Nephron (organoid): ENCODE data around the gene C2CD2.

Experiments used
- H3K27ac Mint-ChIP-seq, 3 experiments: 2 replicates each; pipeline ENCODE4 v1.8.0; 2020; ENCODE audit warnings: mixed read lengths in 3 of 3, mild to moderate bottlenecking in 2 of 3, moderate library complexity in 1 of 3
- H3K27me3 Mint-ChIP-seq: 2 replicates; pipeline ENCODE4 v1.8.0; 2021; ENCODE audit warnings: low read depth, mild to moderate bottlenecking, moderate library complexity, mixed read lengths
- H3K36me3 Mint-ChIP-seq: 2 replicates; pipeline ENCODE4 v1.8.0; 2020; ENCODE audit warnings: low read depth, mixed read lengths
- H3K4me1 Mint-ChIP-seq: 2 replicates; pipeline ENCODE4 v1.8.0; 2020; ENCODE audit warnings: mixed read lengths
- H3K4me3 Mint-ChIP-seq, 3 experiments: 2 replicates each; pipeline ENCODE4 v1.8.0; 2020; ENCODE audit warnings: mild to moderate bottlenecking in 3 of 3, mixed read lengths in 3 of 3, moderate library complexity in 2 of 3
- H3K9me3 Mint-ChIP-seq: 2 replicates; pipeline ENCODE4 v1.8.0; 2020; ENCODE audit warnings: mixed read lengths
- TF ChIP-seq, protein P1 (sequence below), 3 experiments: fragments of 200-600 bp; sonication (generic); IDR thresholded peaks; one replicate each; pipeline ENCODE4 v1.5.0; 2021; ENCODE audit warnings: antibody characterized with exemption in 3 of 3; ENCODE audit not compliant: unreplicated experiment in 3 of 3

The C2CD2 gene

DNA sequence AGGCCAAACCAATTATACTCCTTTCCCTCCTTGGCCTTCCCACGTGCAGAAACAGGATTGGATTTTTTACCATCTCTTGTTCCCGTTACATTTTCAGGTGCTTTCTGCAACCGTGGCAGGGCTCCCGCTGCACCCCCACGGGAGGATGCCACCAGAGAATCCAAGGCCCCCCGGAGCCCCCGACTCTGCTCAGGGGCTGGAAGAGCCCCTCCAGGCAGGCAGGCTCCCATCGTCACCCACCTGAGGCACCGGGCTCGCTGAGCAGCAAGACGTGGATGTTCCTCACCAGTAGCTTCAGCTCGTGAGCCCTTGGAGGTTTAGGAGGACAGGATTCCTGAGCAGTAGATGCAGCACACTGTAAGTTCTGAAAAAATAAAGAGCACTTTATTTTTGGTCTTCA lies 39.5 kb downstream of the C2CD2 start:
- Mint-ChIP-seq H3K36me3 (peaks cover 41% of the 10 kb centered on the region), H3K4me3 (no peak overlapping the region), H3K27me3 (no peaks in the 10 kb centered on the region), H3K9me3 (no peaks in the 10 kb centered on the region), H3K4me1 (no peaks in the 10 kb centered on the region), H3K27ac (no peak overlapping the region)
- TF ChIP-seq, protein P1, sequence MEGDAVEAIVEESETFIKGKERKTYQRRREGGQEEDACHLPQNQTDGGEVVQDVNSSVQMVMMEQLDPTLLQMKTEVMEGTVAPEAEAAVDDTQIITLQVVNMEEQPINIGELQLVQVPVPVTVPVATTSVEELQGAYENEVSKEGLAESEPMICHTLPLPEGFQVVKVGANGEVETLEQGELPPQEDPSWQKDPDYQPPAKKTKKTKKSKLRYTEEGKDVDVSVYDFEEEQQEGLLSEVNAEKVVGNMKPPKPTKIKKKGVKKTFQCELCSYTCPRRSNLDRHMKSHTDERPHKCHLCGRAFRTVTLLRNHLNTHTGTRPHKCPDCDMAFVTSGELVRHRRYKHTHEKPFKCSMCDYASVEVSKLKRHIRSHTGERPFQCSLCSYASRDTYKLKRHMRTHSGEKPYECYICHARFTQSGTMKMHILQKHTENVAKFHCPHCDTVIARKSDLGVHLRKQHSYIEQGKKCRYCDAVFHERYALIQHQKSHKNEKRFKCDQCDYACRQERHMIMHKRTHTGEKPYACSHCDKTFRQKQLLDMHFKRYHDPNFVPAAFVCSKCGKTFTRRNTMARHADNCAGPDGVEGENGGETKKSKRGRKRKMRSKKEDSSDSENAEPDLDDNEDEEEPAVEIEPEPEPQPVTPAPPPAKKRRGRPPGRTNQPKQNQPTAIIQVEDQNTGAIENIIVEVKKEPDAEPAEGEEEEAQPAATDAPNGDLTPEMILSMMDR (IDR thresholded peaks at IDR 0.05; ENCODE audit: unreplicated experiment in 3 of 3) = no peak

DNA sequence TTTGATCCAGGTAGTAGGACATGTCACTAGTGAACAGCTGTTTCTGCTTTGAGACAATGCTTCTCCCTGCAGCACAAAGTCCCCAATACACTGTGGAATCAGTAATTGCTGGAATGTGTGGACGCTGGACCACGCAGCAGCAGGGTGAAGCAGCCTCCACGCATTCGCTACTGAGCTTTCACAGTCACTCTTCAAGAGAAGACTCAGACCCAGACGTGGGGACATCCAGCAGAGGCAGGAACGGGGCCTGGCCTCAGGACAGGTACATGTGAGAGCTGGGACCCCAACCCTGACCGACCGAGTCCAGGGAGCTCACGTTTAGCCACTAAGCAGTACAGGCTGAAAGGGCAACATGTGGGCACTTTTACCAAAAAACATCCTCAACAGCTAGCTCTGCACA lies 40.6 kb downstream of the C2CD2 start:
- H3K4me1 Mint-ChIP-seq = no peaks in the 10 kb centered on the region
- no peak overlapping the region for H3K4me3 Mint-ChIP-seq
- no peak overlapping the region for H3K27ac Mint-ChIP-seq
- TF ChIP-seq, protein P1 (IDR thresholded peaks at IDR 0.05; ENCODE audit: unreplicated experiment in 3 of 3) = no peak
- H3K27me3 Mint-ChIP-seq = no peaks in the 10 kb centered on the region
- peaks cover 41% of the 10 kb centered on the region for H3K36me3 Mint-ChIP-seq
- H3K9me3 Mint-ChIP-seq = no peaks in the 10 kb centered on the region

DNA sequence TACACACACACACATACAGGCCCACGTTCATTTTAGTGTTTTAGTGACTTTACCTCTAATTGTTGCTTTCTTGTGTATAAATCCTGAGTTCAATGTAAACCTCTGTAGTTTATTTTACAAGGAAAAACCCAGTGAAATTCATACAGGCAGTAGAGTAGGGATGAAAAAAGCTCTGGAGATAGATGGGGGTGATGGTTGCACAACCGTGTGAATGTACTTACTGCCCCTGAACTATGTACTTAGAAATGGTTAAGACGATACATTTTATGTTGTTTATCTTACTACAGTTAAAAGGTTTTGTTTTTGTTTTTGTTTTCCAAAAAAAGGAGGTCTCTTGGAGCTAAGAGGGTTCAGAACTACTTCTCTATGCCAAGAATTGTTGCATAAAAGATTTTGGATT lies 45.0 kb downstream of the C2CD2 start:
- Mint-ChIP-seq H3K4me1 (no peaks in the 10 kb centered on the region), H3K4me3 (no peak overlapping the region), H3K27ac (no peak overlapping the region), H3K27me3 (peaks cover 3% of the 10 kb centered on the region), H3K36me3 (peaks cover 57% of the 10 kb centered on the region), H3K9me3 (no peaks in the 10 kb centered on the region)
- TF ChIP-seq, protein P1 (IDR thresholded peaks at IDR 0.05; ENCODE audit: unreplicated experiment in 3 of 3) = no peak

DNA sequence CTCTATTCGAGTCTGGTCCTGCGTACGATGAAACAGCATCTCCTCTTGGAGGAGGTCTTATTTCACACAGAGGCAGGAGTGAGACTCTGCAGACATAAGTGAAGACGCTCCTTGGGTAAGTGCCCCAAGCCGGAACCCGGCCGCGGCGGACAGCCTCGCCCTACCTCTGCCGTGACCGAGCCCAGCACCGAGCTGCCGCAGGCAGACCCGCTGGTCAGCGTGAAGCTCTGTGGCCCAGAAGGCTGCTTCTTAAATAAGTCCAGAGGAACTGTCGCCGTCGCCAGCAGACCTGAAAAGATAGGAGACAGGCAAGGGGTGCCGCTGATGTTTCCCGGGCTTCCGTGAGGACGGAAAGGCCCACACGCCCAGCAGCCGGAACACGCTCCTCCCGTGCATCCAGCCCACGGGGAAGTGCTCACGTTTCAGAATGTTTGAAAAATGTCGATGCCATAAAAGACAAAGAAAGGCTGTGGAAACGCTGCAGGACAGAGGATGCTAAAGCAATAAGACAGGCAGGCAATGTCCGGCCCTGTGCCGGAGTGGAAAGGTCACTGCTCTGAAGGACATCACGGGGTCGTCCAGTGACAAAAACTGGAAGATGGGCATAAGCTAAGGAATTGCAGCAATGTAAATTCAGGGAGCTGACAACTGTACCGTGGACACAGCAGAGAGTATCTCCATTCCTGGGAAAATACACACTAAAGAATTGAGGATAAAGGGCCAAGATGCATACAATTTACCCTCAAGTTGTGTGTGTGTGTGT lies 46.1 kb downstream of the C2CD2 start:
- no peaks in the 10 kb centered on the region for H3K4me1 Mint-ChIP-seq
- H3K4me3 Mint-ChIP-seq = no peak overlapping the region

DNA sequence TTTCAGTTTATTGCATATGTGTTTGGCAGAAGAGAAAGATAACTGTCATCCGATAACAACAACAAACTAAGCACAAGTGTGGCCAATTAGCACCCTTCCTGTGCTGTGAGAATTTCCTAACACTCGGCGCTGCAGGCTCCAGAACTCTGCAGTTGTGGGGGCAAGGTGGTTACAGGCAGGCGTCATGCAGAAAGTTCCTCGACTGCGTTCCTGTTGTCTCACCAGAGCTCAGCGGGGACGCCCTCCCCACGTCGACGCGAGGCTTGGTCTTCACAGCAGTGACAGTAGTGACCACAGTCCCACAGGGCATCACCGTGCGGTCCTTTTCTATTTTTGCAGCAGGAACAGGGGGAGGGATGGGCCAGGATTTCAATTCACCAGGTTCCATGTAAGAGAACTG lies 47.0 kb downstream of the C2CD2 start:
- Mint-ChIP-seq H3K36me3 (peaks cover 59% of the 10 kb centered on the region), H3K4me3 (no peak overlapping the region), H3K27ac (no peak overlapping the region), H3K4me1 (no peaks in the 10 kb centered on the region), H3K27me3 (peaks cover 3% of the 10 kb centered on the region), H3K9me3 (no peaks in the 10 kb centered on the region)
- TF ChIP-seq, protein P1 (IDR thresholded peaks at IDR 0.05; ENCODE audit: unreplicated experiment in 3 of 3) = no peak

More for the DNA sequence above, 46.1 kb downstream of the C2CD2 start:
- no peaks in the 10 kb centered on the region for H3K9me3 Mint-ChIP-seq
- peaks cover 3% of the 10 kb centered on the region for H3K27me3 Mint-ChIP-seq
- peaks cover 58% of the 10 kb centered on the region for H3K36me3 Mint-ChIP-seq
- no peak overlapping the region for H3K27ac Mint-ChIP-seq
- TF ChIP-seq, protein P1 (IDR thresholded peaks at IDR 0.05; ENCODE audit: unreplicated experiment in 3 of 3) = no peak
